NK-92 (cell line): Measurements from ENCODE around the gene F2RL2.

Experiments used
- DNase-seq: peaks from one replicate; lab custom pipeline; 2025; ENCODE audit not compliant: unreplicated experiment; lab: John Stamatoyannopoulos, UW

F2RL2 gene, protein sequence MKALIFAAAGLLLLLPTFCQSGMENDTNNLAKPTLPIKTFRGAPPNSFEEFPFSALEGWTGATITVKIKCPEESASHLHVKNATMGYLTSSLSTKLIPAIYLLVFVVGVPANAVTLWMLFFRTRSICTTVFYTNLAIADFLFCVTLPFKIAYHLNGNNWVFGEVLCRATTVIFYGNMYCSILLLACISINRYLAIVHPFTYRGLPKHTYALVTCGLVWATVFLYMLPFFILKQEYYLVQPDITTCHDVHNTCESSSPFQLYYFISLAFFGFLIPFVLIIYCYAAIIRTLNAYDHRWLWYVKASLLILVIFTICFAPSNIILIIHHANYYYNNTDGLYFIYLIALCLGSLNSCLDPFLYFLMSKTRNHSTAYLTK

DNA sequence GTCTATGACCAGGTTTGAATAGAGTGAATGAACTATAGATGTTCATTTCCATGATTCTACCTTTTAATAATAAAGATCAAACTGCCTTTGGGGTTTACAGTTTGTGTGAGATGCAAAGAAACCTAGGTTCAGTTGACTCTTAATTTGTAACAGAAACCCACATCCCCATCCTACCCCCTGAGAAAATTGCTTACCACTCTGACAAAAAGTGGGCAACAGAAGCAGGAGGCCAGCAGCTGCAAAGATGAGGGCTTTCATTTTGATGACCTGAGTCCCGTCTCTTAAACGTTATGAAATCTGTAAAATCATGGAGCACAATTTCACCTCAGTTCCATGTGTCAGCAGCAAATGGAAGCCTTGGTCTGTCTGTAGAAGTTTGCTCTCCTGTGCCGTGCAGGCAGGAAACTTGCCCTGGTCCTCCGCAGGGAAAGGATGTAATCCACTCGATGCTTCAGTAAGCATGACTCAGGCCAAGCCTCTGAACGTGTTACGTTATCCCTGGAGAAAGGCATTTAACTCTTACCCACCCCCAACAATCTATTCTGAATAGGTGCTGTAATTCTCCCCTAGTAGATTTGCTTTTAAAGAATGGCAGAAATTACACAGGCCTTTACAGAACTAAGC lies at the start of gene F2RL2:
F2RL2 (minus strand) TSS at position 431 of the 624 bp plus-strand sequence; CDS start at position 258, 173 bp downstream.
- DNase-seq: no peak

- no peak for DNase-seq
These were observed 49.0 kb upstream of the F2RL2 start for GRCh38 chr5:76672242-76672641.

- DNase-seq: no peak
These were observed 47.3 kb upstream of the F2RL2 start for GRCh38 chr5:76670508-76670907.

- DNase-seq: no peak
These were observed 46.0 kb upstream of the F2RL2 start for GRCh38 chr5:76669245-76669644.

- no peak for DNase-seq
These were observed 44.3 kb upstream of the F2RL2 start for GRCh38 chr5:76667495-76667894.

- DNase-seq: no peak
These were observed 40.9 kb upstream of the F2RL2 start for GRCh38 chr5:76664079-76664478.

GRCh38 chr5:76663573-76663972 lies 40.4 kb upstream of the F2RL2 start:
- DNase-seq: no peak

GRCh38 chr5:76662521-76662920 lies 39.3 kb upstream of the F2RL2 start:
- DNase-seq: no peak

GRCh38 chr5:76660360-76660759 lies 37.2 kb upstream of the F2RL2 start:
- no peak for DNase-seq

GRCh38 chr5:76657683-76658311 lies 34.6 kb upstream of the F2RL2 start:
- DNase-seq: no peak

DNA sequence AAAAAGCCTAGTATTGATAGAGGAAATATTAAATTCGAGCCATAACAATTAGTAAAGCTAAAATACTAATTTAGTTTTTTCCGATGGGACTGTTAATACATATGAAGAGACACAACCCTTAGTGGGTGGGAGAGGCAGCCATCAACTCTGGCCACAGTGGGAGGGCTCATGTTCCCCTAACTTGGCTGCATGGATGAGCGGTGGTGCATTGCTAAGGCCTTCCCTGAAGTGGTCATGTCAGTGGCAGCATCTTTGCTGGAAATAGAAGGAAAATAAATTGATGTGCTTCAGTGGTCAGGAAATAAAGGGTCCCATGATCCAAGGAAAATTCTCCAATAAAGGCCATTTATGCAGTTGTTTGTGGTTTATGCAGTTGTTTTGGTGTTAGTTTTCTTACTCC lies 33.9 kb upstream of the F2RL2 start:
- DNase-seq: no peak

- DNase-seq: no peak
These were observed 29.7 kb upstream of the F2RL2 start for GRCh38 chr5:76652809-76653414.

DNA sequence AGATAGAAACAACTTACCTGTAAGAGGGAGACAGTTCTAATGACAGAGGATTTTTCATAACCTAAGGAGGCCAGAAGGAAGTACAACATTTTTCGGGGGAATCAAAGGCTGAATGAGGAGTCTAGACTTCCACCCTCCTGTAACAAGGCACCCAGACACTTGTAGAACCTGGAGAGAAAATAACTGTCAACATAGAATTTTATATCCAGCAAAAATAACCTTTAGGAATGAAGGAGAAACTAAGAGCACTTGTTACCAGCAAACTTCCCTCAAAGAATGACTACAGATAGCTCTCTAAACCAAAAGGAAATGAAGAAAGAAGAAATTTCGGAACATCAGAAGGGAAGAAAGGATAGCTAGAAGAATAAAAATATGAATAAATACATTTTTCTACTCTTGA lies 25.9 kb upstream of the F2RL2 start:
- DNase-seq: no peak

DNA sequence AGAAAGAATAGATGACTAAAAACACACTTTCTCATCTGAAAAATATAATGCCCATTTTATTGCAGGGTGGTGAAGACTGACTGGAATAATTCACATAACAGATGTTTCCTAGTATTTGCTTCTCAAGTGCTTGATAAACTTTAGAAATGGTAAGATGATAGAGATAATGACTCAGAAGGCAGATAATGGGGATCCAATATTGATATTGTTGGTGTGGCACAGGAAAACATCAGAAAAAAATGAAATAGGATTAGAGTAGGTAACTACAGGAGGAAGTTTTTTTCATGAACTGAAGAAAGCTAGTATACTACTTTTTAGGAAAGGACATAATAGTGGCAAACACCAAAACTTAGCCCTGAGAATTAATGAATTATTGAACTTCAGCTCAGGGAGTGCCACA lies 20.2 kb upstream of the F2RL2 start:
- DNase-seq: no peak

DNA sequence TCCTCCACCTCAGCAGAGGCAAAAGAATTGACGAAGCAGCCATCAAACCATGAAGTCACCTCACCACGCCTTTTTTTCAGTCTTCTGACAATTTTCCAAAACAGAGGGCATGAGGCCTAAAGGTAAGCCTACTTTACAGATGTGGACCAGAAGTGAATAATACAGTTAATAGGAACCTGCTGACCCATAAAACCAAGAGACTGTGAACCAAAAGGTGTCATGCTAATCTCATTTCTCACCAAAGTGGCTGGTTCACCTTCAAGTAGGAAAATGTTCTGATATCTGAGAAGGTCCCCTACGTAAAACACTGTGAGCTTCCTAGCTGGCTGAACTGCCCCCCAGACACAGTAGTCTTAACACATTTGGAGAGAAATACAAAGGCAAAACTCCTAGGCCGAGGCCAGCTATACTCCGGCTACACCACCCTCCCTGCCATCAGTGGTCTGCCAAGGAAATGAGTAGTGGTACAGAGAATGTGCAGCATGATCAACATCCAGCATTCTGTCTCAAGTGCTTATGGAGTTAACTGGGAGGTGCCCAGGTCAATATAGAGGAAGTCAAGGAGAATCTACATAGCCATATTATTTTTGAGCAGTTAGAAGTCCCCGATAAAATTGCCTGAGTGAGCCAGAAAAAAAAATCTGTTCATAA lies 19.3 kb upstream of the F2RL2 start:
- no peak for DNase-seq

GRCh38 chr5:76641514-76642120 lies 18.4 kb upstream of the F2RL2 start:
- DNase-seq: no peak

GRCh38 chr5:76638479-76638878 lies 15.3 kb upstream of the F2RL2 start:
- DNase-seq: no peak

- DNase-seq: no peak
These were observed 14.3 kb upstream of the F2RL2 start for GRCh38 chr5:76637490-76637889.

GRCh38 chr5:76634661-76635060 lies 11.5 kb upstream of the F2RL2 start:
- no peak for DNase-seq

DNA sequence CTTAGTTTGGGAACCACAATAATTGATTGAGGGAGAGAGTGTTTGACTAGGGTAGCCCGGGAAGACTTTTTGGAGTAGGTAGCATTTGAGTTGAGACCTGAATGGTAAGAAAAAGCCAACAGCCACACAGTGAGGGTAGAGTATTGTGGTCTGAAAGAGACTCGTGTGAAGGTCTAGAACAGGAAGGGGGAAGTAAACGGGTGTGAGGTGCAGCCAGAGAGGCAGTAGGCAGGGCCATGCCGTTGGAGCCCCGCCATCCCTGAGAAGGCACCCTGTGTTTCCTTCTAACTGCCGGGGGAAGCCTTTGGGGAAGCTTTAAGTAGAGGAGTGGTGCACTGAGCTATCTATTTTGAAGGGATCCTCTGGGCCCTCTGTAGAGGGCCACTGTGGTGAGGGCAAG lies 3.5 kb upstream of the F2RL2 start:
- DNase-seq: no peak
